Measurements from ENCODE around the gene TRPM8.

GRCh38 chr2:234047361-234047760, 130.2 kb downstream of the TRPM8 start:
- TF ChIP-seq CTCF (IDR thresholded peaks at IDR 0.05; ENCODE audit: low read depth, low read length), result no peak
- no peak for TF ChIP-seq POLR2A (IDR thresholded peaks at IDR 0.05; ENCODE audit: extremely low read depth, insufficient read length)
- TF ChIP-seq, protein P1, sequence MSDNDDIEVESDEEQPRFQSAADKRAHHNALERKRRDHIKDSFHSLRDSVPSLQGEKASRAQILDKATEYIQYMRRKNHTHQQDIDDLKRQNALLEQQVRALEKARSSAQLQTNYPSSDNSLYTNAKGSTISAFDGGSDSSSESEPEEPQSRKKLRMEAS (IDR thresholded peaks at IDR 0.05; ENCODE audit: low read depth, low read length), result no peak
- no peak for TF ChIP-seq MYC (IDR thresholded peaks at IDR 0.05; ENCODE audit: low read depth, low read length)

Data from NB4 (cell line).